Activated naive CD8-positive, alpha-beta T cell treated with anti-CD3 and anti-CD28 coated beads, Interleukin-2, amount 50 U/mL, for 16 hours (primary cell): ENCODE measurements around the gene AQP6.

Experiments used
- DNase-seq: peaks from one replicate; pipeline ENCODE4 v3.0.0-alpha.2; 2020; ENCODE audit warnings: low read depth, low spot score

AQP6 gene

GRCh38 chr12:49942921-49943624 is 29.7 kb upstream of the AQP6 start:
- DNase-seq, result no peak

DNA sequence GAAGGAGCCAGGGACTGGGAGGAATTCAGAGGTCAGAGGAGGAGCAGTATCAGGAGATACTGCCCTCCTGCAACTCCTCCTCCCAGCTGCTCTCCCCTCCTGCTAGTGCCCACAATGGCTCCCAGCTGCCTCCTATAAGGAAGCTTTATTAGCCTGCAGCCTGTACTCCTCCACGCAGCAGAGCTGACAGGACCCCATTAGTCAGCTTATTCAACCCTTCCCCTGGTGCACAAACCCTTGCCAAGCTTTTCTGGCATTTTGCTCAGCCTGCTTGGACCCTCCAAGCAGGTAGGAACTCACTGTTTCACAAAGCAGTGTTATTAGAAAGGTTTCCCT is 29.2 kb upstream of the AQP6 start:
- DNase-seq, result no peak

- DNase-seq, result no peak
These were observed 28.7 kb upstream of the AQP6 start for GRCh38 chr12:49944046-49944445.

- no peak for DNase-seq
These were observed 28.0 kb upstream of the AQP6 start for GRCh38 chr12:49944718-49945117.

GRCh38 chr12:49945394-49946080 is 27.2 kb upstream of the AQP6 start:
- DNase-seq, result peak; percentile 78

DNA sequence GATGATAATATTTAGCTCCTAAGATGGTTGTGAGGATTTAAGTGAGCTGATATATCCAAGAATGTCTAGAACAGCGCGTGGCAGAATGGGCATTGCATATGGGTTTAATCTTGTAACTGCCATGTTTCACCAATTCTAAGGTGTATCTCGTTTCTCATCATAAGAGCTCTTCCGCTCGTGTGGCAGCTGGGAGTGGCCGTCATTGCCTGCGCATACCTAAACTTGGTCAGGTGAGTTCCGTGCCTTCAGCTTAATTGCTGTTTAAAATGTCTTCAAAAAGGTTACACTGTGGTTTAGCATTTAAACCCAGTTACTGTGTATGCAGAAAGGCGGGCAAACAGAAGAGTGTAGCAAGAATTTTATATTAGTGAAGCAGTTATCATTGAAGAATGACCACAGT is 26.7 kb upstream of the AQP6 start:
- DNase-seq, result no peak

GRCh38 chr12:49946497-49946896 is 26.2 kb upstream of the AQP6 start:
- DNase-seq, result no peak

DNA sequence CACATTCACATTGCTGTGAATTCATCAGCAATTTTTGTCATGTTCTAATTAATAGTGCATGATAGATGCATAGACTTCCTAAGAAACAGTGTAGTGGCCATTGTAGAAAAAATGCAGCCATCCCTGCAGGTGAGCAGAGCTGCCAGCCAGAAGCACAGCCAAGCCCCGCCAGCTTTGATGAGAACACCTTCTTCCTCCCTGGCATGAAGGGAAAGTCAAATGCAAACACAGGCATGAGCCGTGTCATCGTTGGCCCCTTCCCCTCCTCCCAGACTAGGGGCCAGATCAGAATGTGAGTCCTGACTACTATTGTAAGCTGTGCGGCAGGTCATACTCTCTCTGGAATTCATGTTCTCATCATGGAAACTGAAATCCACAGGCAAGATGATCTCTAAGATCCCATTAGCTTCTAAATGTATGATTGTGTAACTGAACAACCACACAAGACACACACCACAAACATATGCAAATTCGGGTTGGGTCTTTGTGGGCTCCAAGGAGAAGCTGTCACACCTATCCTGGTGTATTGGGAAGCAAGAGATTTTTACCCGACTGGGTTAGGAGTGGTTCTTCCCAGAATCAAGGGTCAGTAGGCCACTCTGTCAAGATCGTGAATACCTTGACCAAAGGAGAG is 25.0 kb upstream of the AQP6 start:
- no peak for DNase-seq

- DNase-seq, result no peak
These were observed 23.6 kb upstream of the AQP6 start for GRCh38 chr12:49948866-49949845.

- no peak for DNase-seq
These were observed 22.9 kb upstream of the AQP6 start for GRCh38 chr12:49949866-49950265.

- DNase-seq, result no peak
These were observed 22.2 kb upstream of the AQP6 start, which contains the start of gene AQP2 for GRCh38 chr12:49950273-49951251. Gene AQP2, plus strand, starts transcription at chr12:49950737. Its CDS starts 94 bp downstream, at chr12:49950831.

DNA sequence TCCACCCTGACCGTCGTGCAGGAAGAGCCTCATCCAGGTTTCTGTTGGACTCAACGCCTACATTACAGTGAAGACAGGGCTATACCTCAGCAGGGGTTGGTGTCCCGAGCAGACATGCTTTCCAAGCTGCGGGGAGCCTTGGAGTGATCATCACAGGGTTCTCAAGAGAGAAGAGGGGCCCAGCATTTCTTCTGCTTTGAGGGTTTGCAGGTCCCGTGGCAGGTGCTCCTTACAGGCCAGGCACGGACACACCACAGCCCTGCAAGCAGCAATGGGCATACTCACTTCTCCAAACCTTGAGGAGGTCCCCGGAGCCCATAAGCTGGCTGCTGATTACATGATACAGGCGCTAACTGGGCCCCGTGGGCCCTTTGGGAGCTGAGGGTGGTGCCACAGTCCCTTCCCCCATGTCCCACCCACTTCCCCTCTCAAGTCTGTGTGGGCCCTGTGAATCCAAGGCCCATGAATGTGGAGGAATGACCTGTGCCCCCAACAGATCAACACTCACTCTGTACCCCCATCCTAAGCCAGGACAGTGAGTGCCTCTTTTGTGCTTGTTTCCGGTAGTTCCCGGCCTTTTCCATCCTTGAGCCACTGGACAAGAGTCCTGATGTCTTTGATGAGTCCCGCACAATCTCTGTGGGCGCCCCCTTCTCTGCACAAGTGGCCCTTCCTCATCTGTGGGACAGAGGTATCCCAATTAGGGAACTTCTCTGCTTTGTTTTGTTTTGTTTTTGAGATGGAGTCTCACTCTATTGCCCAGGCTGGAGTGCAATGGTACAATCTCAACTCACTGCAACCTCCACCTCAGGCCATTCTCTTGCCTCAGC is 21.1 kb upstream of the AQP6 start:
- DNase-seq, result no peak

- no peak for DNase-seq
These were observed 20.2 kb upstream of the AQP6 start for GRCh38 chr12:49952391-49953055.

DNA sequence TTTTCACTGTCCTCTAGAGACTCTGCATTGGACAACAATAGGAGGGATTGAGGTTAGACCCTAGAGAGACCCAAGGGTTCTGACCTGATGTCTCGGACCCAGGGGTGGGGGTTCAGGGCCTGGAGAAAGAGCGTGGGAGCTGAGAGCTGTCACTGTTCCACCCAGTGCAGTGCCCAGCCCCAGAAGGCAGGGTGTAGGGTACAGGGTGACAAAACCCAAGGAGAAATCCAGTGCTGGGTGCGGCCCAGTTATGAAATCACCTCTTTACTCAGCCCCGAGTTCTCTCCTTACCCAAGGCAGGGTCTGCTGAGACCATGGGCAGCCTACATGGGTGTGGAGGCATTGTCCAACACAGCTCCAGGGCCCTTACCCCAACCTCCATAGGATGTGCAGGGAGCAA is 19.6 kb upstream of the AQP6 start:
- DNase-seq, result no peak

GRCh38 chr12:49953961-49954846 is 18.5 kb upstream of the AQP6 start:
- no peak for DNase-seq

DNA sequence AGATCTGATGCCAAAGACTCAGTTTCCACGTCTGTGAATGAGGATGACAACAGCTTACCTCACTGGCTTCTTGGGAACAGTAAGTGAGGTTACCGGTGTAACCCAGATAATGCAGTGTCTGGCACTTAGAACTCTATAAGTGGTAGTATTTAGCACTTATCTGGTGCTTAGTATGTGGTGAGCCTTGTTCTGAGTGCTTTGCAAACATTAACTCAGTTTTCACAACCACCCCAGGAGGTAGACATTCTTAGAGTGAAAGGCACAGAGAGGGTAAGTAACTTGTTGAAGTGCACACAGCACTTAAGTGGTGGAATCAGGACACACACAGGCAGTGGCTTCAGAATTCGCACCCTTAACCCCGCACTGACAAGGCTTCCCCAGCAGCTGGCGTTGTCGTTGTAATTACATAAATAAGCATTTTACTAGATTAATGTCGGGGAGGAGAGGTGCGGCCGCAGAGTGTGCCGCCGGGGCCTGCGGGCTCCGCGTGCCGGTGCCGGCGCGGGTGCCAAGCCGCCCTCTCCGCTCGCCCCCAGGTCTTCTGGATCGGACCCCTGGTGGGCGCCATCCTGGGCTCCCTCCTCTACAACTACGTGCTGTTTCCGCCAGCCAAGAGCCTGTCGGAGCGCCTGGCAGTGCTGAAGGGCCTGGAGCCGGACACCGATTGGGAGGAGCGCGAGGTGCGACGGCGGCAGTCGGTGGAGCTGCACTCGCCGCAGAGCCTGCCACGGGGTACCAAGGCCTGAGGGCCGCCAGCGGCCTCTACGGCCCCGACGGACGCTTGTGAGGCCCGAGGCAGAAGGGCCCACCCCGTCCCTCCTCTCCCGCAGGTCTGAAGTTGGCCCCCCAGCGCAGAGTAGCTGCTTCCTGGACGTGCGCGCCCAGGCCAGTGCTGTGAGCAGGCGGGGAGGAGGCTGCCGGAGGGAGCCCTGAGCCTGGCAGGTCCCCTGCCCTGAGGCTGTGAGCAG is 17.6 kb upstream of the AQP6 start:
- no peak for DNase-seq
